H1 (cell line): Measurements from ENCODE around the gene MDFI.

Experiments used
- CBX5 ChIP-seq: fragments of 300-800, 300-1000 bp; sonication (generic); IDR thresholded peaks from 2 replicates; pipeline ENCODE4 v1.7.1; 2016; ENCODE audit warnings: antibody characterized with exemption, low read length, low read depth
- CHD1 ChIP-seq: IDR thresholded peaks from 2 replicates; pipeline ENCODE4 v1.6.1; 2012; ENCODE audit warnings: low read depth, low read length, improper control_type of control experiment
- RFX5 ChIP-seq: IDR thresholded peaks from 2 replicates; pipeline ENCODE4 v1.6.1; 2011; ENCODE audit warnings: low read depth, low read length, improper control_type of control experiment, borderline replicate concordance
- SRF ChIP-seq: IDR thresholded peaks from 2 replicates; pipeline ENCODE4 v1.6.1; 2011; ENCODE audit warnings: mild to moderate bottlenecking, low read depth, low read length, moderate library complexity
- TF ChIP-seq, protein P1 (sequence below), 3 experiments: IDR thresholded peaks; 1 replicate in 2 of 3; 2 replicates in 1 of 3; pipeline versions ENCODE4 v1.5.1 to v1.6.1; 2011; ENCODE audit warnings: low read length in 3 of 3, mild to moderate bottlenecking in 3 of 3, inconsistent platforms in 2 of 3, low read depth in 1 of 3, moderate library complexity in 1 of 3; ENCODE audit not compliant: insufficient read depth in 1 of 3; ENCODE audit errors: control extremely low read depth in 1 of 3

DNA sequence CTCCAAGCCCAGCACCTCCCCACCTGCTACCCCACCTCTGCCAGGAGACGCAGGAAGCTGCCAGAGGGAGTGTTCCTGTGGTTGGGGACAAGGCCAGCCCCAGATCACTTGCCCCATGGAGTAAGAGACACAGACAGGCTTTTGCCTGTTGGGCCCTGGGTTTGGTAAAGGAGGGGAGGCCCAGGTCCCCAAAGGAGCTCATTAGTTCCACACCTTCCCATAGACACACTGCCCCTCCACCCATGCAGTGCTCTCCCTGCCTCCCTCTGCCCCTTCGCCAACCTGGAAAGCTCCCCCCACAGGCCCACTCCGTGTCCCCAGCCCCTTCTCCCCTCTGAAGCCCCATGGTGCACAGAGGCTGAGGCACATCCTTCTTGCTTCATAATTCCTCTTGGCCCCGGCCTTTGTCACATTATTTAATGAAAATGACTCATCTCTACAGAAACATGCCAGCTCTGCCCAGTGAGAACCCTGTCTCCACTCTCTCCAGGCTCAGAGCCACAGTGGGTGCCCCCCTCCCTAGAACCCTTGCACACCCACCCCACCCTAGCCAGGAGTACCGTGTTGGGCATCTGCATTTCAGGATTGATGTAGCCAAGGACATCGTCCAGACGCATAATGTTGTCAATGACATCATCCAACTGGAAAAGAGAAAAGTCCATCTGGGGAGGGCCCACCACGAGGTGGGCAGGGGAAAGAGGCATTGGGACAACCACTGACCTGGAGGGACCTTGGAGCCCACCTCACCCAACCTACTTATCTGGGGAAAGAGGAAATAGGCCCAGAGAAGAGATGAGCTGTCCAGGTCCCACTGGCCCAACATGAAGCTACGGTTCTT lies 51.1 kb downstream of the MDFI start:
- TF ChIP-seq CHD1: no peak
- no peak for TF ChIP-seq SRF
- TF ChIP-seq, protein P1, sequence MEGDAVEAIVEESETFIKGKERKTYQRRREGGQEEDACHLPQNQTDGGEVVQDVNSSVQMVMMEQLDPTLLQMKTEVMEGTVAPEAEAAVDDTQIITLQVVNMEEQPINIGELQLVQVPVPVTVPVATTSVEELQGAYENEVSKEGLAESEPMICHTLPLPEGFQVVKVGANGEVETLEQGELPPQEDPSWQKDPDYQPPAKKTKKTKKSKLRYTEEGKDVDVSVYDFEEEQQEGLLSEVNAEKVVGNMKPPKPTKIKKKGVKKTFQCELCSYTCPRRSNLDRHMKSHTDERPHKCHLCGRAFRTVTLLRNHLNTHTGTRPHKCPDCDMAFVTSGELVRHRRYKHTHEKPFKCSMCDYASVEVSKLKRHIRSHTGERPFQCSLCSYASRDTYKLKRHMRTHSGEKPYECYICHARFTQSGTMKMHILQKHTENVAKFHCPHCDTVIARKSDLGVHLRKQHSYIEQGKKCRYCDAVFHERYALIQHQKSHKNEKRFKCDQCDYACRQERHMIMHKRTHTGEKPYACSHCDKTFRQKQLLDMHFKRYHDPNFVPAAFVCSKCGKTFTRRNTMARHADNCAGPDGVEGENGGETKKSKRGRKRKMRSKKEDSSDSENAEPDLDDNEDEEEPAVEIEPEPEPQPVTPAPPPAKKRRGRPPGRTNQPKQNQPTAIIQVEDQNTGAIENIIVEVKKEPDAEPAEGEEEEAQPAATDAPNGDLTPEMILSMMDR (IDR thresholded peaks at IDR 0.05; ENCODE audit: control extremely low read depth in 1 of 3, insufficient read depth in 1 of 3, low read depth in 1 of 3, low read length in 3 of 3): no peak
- no peak for TF ChIP-seq RFX5
- TF ChIP-seq CBX5: no peak
